Germinal center (tissue), 1 donor: ENCODE results near the gene TCEA2.

Source experiments
- DNase-seq: peaks from one replicate; pipeline ENCODE4 v3.0.0; 2012; ENCODE audit warnings: mixed read lengths, low spot score

Gene TCEA2

DNA sequence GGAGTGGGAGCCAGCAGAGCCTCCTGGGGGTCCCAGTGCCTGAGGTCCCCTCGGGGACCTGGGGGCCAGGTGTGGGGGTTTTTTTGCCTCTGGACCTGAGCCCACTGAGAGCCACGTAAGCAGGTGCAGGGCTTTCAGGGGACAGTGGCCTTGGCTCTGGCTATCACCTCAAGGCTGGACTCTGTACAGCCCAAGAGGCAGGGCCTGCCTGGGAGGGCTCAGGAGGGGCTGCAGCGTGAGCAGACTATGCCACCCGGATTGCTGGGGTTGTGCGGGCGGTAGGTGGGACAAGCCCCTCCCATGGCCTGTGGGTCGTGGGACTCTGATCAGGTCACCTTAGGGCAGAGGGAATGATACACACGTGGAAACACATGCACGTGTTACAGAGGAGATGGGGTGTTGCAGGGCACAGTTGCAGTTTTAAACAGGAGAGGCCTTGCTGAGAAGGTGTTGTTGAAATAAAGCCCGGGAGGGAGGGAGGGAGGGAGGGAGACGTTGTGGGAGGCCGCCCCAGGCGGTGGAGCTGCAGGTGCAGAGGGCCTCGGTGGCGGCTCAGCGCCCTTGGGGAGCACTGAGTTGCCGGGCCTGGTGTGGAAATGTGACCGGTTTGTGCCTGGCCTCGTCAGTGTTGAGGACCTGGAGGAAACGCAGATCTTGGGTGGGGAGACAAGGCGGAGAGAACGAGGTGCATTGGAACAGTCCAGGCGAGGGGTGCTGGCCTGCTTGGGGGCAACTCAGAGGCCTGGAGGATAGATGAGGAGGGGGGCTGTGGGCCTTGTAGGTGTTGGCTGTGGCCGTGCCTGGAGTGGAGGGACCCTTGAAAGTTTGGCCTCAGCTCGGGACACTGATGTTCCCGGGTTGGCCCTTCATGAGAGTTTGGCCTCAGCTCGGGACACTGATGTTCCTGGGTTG is 2.3 kb downstream of the TCEA2 start:
- peak; percentile 36 for DNase-seq

DNA sequence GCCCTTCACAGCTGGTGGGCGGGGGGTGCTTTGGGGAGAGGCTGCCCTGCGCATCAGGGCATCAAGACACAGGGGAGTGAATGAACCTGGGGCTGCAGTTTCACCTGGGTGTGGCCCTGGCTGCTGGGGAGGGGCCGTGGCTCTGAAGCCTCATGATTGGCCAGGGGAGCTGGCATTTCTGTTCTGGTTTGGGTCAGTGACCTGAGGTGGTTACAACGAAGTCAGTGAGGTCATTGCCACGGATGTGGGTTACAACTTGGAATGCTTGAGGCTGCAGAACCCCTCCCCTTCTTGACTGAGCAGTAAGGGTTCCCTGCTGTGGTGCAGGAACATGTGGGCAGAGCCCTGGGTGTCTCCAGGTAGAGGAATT is 3.0 kb downstream of the TCEA2 start:
- no peak for DNase-seq

DNA sequence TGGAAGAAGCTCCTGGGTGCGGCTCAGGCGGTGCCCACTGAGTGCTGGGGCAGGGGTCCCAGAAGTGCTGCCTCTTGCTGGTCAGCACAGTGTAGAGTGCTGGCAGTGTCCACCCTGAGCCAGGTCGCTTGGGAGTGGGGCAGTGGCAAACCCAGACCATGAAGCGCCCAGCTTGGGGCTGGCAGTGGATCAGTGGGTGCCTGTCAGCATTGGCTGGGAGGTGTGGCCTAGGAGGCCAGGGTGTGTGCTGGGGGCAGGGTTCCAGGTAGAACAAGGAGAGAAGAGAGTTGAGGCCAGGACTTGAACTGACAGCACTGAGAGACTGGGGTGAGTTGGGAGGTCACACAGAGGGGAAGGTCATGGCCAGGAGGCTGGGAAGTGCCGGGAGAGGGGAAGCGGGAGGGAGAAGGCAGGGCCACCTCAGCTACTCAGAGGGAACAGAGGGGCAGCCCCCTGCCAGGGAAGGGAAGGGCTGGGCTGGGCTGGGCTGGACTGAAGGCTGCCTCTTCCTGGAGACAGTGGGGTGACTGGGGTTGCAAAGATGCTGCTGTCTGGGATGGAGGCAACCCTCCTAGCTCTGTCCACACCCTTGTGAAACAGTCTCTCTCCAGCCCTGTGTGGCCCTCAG is 4.1 kb downstream of the TCEA2 start:
- DNase-seq = no peak

DNA sequence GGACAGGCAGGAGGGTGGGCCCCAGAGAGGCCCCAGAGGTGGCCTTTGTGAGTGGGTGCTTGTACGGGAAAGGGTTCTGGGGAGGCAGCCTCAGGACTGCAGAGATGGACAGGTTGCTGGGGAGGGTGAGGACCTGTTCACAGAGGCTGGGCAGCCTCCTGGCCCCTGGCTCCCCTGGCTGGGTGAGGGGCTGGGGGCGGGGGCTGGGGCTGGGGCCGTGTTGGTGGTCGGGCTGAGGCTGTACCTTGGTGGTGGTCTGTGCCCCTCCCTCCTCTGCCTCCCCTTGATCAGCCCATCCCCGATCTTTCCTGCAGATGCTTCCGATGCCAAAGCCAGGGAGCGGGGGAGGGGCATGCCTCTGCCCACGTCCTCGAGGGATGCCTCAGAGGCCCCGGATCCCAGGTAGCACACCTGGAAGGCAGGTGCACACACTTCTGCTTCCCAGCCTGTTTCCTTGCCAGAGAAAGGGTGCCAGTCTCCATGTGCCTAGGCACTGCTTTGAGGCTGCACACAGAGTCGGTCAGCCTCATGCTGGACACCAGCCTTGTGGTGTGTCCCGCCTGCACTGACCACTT is 4.8 kb downstream of the TCEA2 start:
- no peak for DNase-seq

DNA sequence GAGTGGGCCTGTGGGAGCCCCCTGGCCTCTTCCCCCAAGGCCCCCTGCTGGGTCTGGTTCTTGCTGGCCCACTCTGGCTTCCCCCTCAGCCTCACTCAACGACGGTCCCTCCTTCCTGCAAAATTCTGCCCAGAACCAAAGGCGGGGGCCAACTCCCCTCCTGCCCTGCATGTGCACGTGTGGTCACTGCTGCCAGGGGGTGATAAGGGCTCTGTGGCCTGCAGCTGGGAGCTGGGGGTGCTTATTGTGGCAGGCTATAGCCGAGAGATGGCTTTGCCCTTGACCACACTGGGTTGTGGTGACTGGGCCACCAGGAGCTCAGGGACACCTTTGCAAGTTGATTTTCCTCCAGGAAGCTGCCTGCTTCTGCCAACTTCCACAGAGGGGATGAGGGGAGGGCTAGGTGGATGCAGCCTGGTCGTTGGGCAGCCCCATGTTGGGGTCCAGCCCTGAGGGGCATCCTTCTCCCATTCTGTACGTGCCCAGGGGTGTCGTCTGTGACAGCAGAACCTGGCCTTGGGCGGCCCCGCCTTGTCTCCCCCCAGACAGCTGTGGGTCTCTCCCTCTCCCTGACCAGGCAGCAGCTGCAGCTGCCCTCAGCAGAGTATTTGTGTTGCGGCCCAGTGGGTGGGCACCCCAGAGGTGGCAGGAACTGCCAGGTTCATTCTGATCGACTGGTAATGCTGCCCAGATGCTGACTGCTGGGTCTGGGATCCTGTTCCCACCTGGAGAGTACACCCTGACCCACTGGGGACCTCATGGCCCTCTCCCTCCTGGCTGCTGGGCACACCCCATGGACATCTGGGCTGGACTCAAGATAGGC is 5.6 kb downstream of the TCEA2 start:
- DNase-seq = no peak

DNA sequence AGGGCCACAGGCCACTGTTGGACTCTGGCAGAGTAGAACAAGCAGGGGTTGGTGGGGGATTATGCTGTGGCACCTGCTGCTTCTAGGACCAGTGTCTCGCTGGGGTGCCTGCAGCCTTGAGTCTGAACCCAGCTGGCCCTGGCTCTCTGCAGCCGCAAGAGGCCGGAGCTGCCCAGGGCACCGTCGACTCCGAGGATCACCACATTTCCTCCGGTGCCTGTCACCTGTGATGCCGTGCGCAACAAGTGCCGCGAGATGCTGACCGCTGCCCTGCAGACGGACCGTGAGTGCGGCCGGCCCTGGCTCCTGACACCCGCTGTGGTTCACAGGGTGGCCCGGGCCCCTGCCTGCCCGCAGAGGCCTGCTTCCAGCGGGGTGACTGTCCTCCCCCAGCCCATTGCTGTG is 6.2 kb downstream of the TCEA2 start:
- DNase-seq = no peak

DNA sequence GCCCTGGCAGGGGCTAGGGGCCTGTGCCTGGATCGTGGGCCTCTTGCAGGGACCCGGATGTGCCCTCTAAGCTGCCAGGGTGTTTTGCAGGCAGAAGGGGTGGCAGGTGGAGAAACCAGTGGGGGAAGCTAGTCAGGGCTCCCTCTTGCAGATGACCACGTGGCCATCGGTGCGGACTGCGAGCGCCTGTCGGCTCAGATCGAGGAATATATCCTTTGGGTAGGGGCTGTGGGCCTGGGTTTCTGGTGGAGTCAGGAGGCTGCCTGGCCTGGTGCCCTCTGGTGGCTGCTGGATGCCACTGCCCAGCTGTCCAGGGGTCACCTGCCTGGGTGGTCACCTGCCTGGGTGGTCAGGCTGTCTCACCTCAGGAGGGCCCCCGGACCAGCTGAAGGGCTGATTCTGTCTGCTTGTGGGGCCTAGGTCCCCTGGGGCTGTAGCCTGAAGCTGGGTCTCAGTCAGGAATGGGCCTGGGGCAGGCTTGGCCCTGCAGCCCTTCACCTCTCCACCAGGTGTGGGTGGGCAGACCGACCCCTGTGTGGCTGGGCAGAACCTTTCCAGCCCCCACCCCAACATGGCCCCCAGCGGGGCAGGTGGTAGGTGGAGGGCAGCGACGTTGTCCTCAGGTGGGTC is 6.7 kb downstream of the TCEA2 start:
- DNase-seq = peak; percentile 58

DNA sequence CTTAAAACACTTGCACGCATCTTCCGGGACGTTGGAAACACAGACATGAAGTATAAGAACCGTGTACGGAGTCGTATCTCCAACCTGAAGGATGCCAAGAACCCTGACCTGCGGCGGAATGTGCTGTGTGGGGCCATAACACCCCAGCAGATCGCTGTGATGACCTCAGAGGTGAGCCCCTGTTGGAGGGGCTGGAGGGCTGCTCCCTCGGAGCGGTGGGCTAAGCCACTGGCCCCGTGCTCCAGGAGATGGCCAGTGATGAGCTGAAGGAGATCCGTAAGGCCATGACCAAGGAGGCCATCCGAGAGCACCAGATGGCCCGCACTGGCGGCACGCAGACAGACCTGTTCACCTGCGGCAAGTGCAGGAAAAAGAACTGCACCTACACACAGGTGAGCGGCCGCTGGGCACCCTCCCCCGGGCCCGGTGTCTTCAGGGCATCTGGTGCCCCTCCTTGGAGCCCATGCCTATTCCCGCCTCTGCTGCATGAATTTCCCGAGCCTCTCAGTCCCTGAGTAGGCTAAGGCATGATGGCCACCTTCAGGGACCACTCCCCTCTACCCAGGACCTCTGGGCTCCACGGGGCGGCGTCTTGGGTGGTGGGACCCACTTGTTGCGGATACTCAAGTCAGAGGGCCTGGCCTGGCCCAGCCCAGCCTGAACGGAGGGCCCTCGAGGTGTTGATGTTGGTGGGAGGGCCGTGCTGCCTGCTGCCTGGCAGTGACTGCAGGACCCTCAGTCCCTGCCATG is 7.4 kb downstream of the TCEA2 start:
- no peak for DNase-seq

DNA sequence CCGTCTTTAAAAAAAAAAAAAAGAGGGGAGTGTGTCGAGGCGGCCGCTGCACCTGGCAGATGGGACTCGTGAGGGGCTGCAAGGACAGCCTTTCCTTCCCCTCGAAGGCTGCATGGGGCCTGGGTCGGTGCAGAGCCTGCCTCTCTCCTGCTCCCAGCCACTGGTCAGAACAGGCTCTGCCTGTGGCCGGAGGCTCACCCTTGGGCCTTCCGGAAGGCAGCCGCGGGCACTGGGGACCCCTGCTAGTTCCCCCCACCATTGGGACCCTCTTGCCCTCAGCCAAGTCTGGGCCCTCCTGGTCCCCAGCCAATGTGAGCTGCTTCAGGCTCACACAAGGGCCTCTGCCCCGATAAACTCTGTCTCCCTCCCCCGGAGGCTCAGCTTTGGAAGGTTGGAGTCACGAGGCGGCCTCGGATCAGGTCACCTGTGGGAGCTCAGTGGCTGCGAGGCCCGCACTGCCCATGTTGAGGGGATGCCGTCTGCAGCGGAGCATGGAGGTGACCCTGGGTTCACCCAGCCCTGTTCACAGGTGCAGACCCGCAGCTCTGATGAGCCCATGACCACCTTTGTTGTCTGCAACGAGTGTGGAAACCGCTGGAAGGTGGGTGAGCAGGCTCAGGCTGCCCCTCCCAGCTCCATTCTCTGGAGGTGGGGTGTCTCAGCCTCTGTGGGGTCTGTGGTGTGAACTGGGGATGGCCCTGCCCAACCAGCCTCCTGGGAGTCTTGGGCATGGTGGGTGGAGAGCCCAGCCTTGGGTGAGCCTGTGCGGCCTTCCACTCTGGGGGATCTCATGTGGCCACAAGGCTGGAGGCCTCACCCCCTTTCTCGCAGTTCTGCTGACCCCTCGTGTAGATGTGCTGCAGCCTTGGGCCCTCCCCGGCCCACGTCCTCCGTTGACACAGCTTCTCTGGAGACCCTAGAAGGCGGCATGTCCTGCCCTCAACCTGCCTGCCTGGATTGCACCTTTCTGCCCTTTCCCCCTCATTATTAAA is 8.6 kb downstream of the TCEA2 start:
- no peak for DNase-seq

DNA sequence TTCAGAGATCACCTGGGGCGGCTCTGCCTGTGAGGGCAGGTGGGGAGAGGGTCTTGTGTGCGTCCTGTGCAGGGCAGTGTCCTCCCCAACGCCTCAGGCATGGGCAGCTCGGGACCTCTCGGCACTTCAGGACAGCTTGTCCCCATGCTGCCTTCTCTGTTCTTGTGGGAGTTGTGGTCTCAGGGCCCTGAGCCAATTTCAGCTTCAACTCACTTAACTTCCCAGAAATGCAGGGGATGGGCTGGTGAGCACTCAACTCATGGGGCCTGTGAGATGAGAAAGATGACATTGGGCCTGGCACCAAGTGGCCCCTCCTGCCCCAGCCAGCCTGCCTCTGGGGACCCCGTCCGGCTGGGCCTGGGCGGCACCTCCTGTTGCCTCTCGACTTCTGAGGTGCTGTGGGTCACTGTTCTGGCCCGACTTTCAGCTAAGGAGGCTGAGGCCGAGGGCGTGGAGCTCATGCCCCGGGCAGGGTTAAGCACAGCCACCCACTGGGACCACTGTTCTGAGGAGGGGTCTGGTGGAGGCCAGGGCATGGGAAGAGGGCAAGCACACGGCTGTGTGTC is 9.6 kb downstream of the TCEA2 start:
- DNase-seq = no peak

DNA sequence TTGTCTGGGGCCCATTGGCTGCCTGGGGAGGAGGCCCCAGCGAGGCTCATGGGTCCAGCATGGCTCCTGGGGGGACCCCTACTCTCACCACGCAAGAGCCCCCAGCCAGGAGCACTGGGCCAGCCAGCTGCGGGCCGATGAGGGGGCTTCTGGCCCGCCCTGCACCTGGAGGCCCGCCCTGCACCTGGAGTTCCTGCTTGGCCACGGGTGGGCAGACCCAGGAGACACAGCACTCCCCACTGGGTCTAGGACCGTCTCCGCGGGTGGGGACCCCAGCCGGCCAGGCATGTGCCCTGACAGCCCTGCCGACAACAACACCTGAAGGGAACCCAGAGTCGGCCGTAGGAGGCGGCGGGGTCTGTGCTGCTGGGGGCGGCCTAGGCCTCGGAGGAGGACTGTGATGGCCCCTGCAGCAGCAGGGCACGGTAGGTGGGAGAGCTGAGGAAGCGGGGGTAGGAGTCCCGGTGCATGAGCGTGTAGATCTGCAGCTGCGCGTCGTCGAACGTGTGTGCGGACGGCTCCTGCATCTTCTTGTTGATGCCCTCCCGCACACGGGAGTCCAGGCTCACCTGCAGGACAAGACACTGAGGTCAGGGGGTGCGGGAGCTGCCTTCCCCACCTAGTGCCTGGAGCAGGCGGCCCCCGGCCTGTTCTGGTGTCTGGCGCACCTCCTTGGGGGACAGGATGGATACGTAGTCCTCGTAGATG is 10.6 kb downstream of the TCEA2 start:
- no peak for DNase-seq

DNA sequence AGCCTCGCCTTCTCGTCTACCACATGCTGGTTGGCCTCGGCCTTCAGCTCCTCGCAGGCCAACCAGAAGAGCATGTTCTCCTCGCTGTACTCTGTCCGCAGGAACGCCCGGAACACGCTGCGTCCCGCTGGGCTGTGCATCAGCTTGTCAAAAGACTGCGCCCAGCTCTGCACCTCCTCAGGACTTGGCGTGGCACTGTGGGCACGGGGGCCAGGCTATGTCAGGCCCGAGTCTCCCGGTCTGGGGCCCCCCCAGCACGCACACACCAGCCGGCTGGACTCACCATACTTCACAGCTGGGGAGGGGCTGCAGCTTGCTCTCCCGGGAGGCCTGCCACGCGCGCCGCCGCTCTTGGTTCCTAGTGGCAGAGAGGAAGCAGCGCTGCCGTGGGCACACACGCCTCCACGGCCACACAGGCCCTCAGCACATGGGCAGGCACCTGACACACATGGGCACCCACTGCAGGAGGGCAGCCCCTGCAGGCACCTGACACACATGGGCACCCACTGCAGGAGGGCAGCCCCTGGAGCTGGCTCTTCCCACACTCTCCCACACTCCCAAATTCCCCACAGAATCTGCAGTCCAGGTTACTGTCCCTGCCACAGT is 11.3 kb downstream of the TCEA2 start:
- DNase-seq = no peak

DNA sequence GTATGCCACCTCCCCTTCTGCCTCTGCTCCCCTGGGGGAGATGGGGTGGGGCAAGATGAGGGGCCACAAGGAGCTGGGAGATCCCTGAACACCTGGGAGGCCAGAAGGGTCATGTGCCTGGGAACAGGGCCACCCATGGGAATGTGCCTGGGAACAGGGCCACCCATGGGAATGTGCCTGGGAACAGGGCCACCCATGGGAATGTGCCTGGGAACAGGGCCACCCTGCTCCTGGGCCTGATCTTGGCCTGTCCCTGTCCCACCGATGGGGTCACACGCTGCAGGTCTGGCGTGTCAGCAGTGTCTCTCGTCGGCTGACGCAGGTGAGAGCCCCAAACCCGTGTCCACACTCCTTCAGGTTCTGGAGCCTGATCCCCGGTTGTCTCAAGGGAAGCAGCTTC is 12.0 kb downstream of the TCEA2 start:
- DNase-seq = no peak

DNA sequence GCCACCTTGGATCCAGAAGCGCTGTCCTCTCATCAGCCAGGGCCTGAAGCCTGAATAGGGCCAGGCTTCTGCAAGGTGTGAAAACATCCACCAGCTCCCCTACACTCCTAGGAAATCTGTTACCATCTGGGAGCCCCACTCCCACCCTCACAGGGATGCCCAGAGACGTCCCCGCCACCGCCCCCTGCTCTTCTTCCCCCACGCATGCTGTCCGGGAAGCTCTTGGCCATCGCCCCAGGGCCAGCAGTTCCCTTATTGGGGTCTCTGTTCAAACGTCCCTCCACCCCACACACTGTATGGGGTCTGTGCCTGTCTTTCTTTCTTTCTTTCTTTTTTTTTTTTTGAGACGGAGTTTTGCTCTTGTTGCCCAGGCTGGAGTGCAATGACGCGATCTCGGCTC is 12.6 kb downstream of the TCEA2 start:
- DNase-seq = no peak

DNA sequence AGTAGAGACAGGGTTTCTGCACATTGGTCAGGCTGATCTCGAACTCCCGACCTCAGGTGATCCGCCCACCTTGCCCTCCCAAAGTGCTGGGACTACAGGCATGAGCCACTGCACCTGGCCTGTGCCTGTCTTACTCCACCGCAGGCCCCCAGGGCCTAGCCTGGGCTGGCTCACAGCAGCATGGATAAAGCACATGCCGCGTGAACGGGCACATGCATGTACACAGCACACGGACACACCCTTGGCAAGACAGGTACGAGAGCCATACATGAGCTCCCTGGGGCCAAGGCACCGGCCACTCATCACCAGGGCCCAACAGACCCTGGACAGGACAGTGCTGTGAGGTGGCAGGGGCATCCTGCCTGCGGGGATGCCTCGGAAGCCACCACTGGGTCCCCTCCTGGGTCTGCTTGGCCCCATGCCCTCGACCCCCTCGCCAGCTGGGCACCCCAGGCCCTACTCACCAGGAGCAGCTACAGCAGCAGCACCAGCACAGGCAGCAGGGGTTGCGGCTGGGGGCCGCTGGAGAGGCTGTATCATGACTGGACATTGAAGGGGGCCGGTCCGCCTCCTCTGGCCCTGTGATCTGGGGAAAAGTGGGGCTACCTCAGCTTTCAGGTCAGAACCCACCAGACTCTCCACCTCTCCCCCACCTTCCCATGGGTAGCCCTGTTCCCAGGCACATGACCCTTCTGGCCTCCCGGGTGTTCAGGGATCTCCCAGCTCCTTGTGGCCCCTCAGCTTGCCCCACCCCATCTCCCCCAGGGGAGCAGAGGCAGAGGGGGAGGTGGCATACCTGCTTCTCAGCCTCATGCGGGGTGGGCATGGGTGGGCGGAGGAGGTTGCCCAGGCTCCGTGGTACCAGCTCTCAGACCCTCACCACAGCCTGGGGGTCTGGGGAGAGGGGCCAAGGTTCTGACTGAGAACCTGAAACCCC is 13.3 kb downstream of the TCEA2 start:
- DNase-seq = no peak

DNA sequence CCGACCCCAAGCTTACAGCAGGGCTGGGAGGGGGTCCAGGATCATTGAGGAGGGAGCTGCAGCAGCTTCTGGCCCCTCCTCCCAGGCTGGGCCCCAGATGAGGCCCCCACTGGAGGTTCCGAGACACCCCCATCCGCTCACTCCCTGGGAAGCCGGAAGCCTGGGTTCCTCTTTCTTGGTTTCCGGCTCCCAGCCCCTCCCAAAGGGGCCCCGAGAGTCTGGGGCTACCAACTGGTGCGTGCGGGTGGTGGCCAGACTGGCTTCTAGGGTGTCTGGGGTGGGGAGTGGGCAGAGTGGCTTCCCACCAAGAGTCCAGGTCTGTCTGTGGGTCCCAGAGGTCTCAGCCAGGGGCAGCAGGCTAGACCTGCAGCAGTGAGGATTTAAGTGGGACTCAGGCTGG is 14.1 kb downstream of the TCEA2 start:
- DNase-seq = peak; percentile 68

DNA sequence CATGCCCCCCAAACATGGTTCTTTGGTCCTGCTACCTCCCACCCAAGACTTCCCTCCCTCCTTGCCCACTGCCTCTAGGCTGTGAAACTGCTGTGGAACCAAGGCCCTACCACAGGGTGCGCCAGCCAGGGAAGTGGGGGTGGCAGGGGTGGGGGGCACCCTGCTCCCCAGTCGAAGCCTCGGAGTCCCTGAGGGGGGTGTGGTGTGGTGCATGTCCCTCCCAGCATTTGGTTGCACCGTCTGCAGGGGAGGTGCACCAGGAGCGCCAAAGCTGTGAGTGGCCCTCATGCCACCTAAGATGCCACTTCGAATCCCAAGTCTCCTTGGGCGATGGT is 14.5 kb downstream of the TCEA2 start:
- no peak for DNase-seq
